Peyer's patch (tissue), 4 donors: ENCODE data around the gene LPIN2.

Experiments used
- CTCF ChIP-seq, 6 experiments: fragments of 450-650 bp in 4 of 6; fragments of 200-600 bp in 2 of 6; sonication (generic) in 1 of 6; IDR thresholded peaks; one replicate each; pipeline ENCODE4 v1.5.1; 2017 to 2019; ENCODE audit warnings: antibody characterized with exemption in 6 of 6, mild to moderate bottlenecking in 3 of 6, moderate library complexity in 1 of 6
- POLR2A ChIP-seq, 2 donors: fragments of 450-650 bp; IDR thresholded peaks; one replicate each; pipeline ENCODE4 v1.5.1; 2017; ENCODE audit warnings: antibody characterized with exemption in 2 of 2, mild to moderate bottlenecking in 2 of 2, moderate library complexity in 2 of 2

GRCh38 chr18:3048820-3049349 lies 35.9 kb upstream of the LPIN2 start:
- TF ChIP-seq CTCF (IDR thresholded peaks at IDR 0.05) (no peak), POLR2A (IDR thresholded peaks at IDR 0.05) (no peak)
